ENCODE results near the gene VCL.

The VCL gene

DNA sequence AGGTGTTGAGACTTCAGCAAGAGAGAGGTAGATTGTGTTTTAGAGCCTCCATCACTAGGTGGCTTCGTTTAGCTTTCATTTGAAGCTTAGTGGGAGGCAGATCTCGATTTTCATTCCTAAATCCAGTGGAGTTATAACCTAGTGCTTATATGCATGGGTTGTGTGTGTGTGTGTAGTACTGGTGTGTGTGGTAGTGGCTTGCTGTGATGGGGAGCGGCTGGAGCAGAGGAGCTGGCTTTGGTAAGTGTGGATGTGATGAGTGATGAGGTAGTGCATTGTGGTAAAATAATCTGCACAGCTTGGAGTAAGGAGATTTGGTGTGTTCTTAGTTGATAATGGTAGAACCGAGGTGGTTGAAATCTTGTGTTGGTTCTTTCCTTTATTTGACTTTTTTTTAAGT, 109.5 kb downstream of the VCL start:
- POLR2A ChIA-PET: no interaction called here
- no peak for DNase-seq
- Histone ChIP-seq H3K27ac (ENCODE audit: insufficient read depth in 1 of 2, low read depth in 1 of 2, low read length in 2 of 2, poor library complexity in 1 of 2, severe bottlenecking in 2 of 2) (no peak overlapping the region), H3K27me3 (replicated peaks in 2 of 5; ENCODE audit: control insufficient read depth in 4 of 5, insufficient read depth in 5 of 5, low read length in 4 of 5) (no peaks in the 10 kb centered on the region), H3K36me3 (ENCODE audit: control insufficient read depth in 4 of 4, insufficient read depth in 4 of 4, low read length in 3 of 4) (peaks cover 21 to 83% (median 60%) of the 10 kb centered on the region in 4 experiments), H3K4me3 (ENCODE audit: control insufficient read depth in 1 of 7, extremely low read depth in 1 of 7, insufficient read depth in 4 of 7, low read depth in 2 of 7, low read length in 6 of 7) (no peak overlapping the region), H3K4me1 (ENCODE audit: control extremely low read depth in 1 of 4, control insufficient read depth in 4 of 4, insufficient read depth in 4 of 4, low read length in 3 of 4) (no peaks in the 10 kb centered on the region), H3K9me3 (ENCODE audit: control extremely low read depth in 1 of 5, control insufficient read depth in 4 of 5, insufficient read depth in 2 of 5, low read depth in 1 of 5, low read length in 4 of 5) (no peaks in the 10 kb centered on the region)
- CTCF ChIA-PET: interaction anchor here (0.7 to 3.2 kb wide), 6 partner anchors 9 to 228 kb away, joined by 3 to 10 read pairs (median 3); no protein-coding TSS in a partner anchor
- WGBS (ENCODE audit: insufficient coverage): 100% methylated on average over 1 of the region's 4 CpGs

- Histone ChIP-seq H3K27me3 (replicated peaks in 2 of 5; ENCODE audit: control insufficient read depth in 4 of 5, insufficient read depth in 5 of 5, low read length in 4 of 5) (no peaks in the 10 kb centered on the region), H3K4me3 (ENCODE audit: control insufficient read depth in 1 of 7, extremely low read depth in 1 of 7, insufficient read depth in 4 of 7, low read depth in 2 of 7, low read length in 6 of 7) (no peak overlapping the region), H3K27ac (ENCODE audit: insufficient read depth in 1 of 2, low read depth in 1 of 2, low read length in 2 of 2, poor library complexity in 1 of 2, severe bottlenecking in 2 of 2) (no peak overlapping the region), H3K9me3 (ENCODE audit: control extremely low read depth in 1 of 5, control insufficient read depth in 4 of 5, insufficient read depth in 2 of 5, low read depth in 1 of 5, low read length in 4 of 5) (no peaks in the 10 kb centered on the region), H3K36me3 (ENCODE audit: control insufficient read depth in 4 of 4, insufficient read depth in 4 of 4, low read length in 3 of 4) (peaks cover 30 to 92% (median 69%) of the 10 kb centered on the region in 4 experiments), H3K4me1 (ENCODE audit: control extremely low read depth in 1 of 4, control insufficient read depth in 4 of 4, insufficient read depth in 4 of 4, low read length in 3 of 4) (no peaks in the 10 kb centered on the region)
- no peak for DNase-seq
- ChIA-PET POLR2A (no interaction called here), CTCF (interaction anchor here (0.6 to 3.2 kb wide), 8 partner anchors 11 to 815 kb away, joined by 3 to 10 read pairs (median 3); no protein-coding TSS in a partner anchor)
Measured at GRCh38 chr10:74109452-74109851, 111.5 kb downstream of the VCL start.

- Histone ChIP-seq H3K36me3 (ENCODE audit: control insufficient read depth in 4 of 4, insufficient read depth in 4 of 4, low read length in 3 of 4) (peaks cover 30 to 93% (median 68%) of the 10 kb centered on the region in 4 experiments), H3K27me3 (replicated peaks in 2 of 5; ENCODE audit: control insufficient read depth in 4 of 5, insufficient read depth in 5 of 5, low read length in 4 of 5) (no peaks in the 10 kb centered on the region), H3K9me3 (ENCODE audit: control extremely low read depth in 1 of 5, control insufficient read depth in 4 of 5, insufficient read depth in 2 of 5, low read depth in 1 of 5, low read length in 4 of 5) (no peaks in the 10 kb centered on the region), H3K27ac (ENCODE audit: insufficient read depth in 1 of 2, low read depth in 1 of 2, low read length in 2 of 2, poor library complexity in 1 of 2, severe bottlenecking in 2 of 2) (no peak overlapping the region), H3K4me1 (ENCODE audit: control extremely low read depth in 1 of 4, control insufficient read depth in 4 of 4, insufficient read depth in 4 of 4, low read length in 3 of 4) (no peaks in the 10 kb centered on the region), H3K4me3 (ENCODE audit: control insufficient read depth in 1 of 7, extremely low read depth in 1 of 7, insufficient read depth in 4 of 7, low read depth in 2 of 7, low read length in 6 of 7) (no peak overlapping the region)
- ChIA-PET CTCF (interaction anchor here (0.6 to 1.8 kb wide), 7 partner anchors 11 to 814 kb away, joined by 3 to 5 read pairs (median 4); no protein-coding TSS in a partner anchor), POLR2A (no interaction called here)
- no peak for DNase-seq
- WGBS (ENCODE audit: insufficient coverage): 100% methylated on average over 1 of the region's 1 CpG
Measured at GRCh38 chr10:74110120-74110519, 112.2 kb downstream of the VCL start.

GRCh38 chr10:74111799-74112198, 113.9 kb downstream of the VCL start:
- Histone ChIP-seq H3K36me3 (ENCODE audit: control insufficient read depth in 4 of 4, insufficient read depth in 4 of 4, low read length in 3 of 4) (peaks cover 31 to 91% (median 67%) of the 10 kb centered on the region in 4 experiments), H3K4me3 (ENCODE audit: control insufficient read depth in 1 of 7, extremely low read depth in 1 of 7, insufficient read depth in 4 of 7, low read depth in 2 of 7, low read length in 6 of 7) (no peak overlapping the region), H3K27ac (ENCODE audit: insufficient read depth in 1 of 2, low read depth in 1 of 2, low read length in 2 of 2, poor library complexity in 1 of 2, severe bottlenecking in 2 of 2) (no peak overlapping the region), H3K27me3 (replicated peaks in 2 of 5; ENCODE audit: control insufficient read depth in 4 of 5, insufficient read depth in 5 of 5, low read length in 4 of 5) (no peaks in the 10 kb centered on the region), H3K9me3 (ENCODE audit: control extremely low read depth in 1 of 5, control insufficient read depth in 4 of 5, insufficient read depth in 2 of 5, low read depth in 1 of 5, low read length in 4 of 5) (no peaks in the 10 kb centered on the region), H3K4me1 (ENCODE audit: control extremely low read depth in 1 of 4, control insufficient read depth in 4 of 4, insufficient read depth in 4 of 4, low read length in 3 of 4) (peaks cover 0 to 6% (median 0%) of the 10 kb centered on the region in 4 experiments)
- DNase-seq: no peak
- 96% methylated on average over 11 of the region's 14 CpGs for WGBS (ENCODE audit: insufficient coverage)
- CTCF ChIA-PET: interaction anchor here (1.0 to 1.8 kb wide), 4 partner anchors 9 to 225 kb away, joined by 3 to 5 read pairs (median 4); no protein-coding TSS in a partner anchor
- POLR2A ChIA-PET: no interaction called here

DNA sequence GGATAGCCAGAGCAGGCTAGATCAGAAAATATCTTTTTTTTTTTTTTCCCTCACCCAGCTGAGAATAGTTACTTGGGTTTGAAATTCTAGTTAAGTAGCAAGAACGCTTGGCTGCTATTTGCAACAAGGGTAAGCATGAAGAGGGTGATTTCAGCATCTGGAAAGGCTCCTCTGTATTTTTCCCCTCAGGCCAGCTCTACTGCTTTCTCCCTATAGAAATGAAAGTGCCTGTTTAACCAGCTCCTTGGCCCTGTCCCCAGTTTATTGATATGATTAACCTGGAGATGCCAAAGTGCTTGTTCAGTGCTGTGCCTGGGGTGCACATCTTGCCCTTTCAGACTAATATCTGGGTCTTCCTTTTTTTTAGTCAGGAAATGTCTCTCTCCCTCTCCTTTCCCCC, 115.6 kb downstream of the VCL start:
- ChIA-PET CTCF (interaction anchor here (0.7 to 1.9 kb wide), 5 partner anchors 13 to 131 kb away, joined by 3 to 5 read pairs (median 4); no protein-coding TSS in a partner anchor), POLR2A (interaction anchor here (0.7 kb wide), 1 partner anchor 38 kb away, joined by 3 read pairs; no protein-coding TSS in a partner anchor)
- Histone ChIP-seq H3K4me1 (ENCODE audit: control extremely low read depth in 1 of 4, control insufficient read depth in 4 of 4, insufficient read depth in 4 of 4, low read length in 3 of 4) (peaks cover 0 to 6% (median 0%) of the 10 kb centered on the region in 4 experiments), H3K27ac (ENCODE audit: insufficient read depth in 1 of 2, low read depth in 1 of 2, low read length in 2 of 2, poor library complexity in 1 of 2, severe bottlenecking in 2 of 2) (no peak overlapping the region), H3K4me3 (ENCODE audit: control insufficient read depth in 1 of 7, extremely low read depth in 1 of 7, insufficient read depth in 4 of 7, low read depth in 2 of 7, low read length in 6 of 7) (no peak overlapping the region), H3K27me3 (replicated peaks in 2 of 5; ENCODE audit: control insufficient read depth in 4 of 5, insufficient read depth in 5 of 5, low read length in 4 of 5) (no peaks in the 10 kb centered on the region), H3K36me3 (ENCODE audit: control insufficient read depth in 4 of 4, insufficient read depth in 4 of 4, low read length in 3 of 4) (peaks cover 30 to 95% (median 71%) of the 10 kb centered on the region in 4 experiments), H3K9me3 (ENCODE audit: control extremely low read depth in 1 of 5, control insufficient read depth in 4 of 5, insufficient read depth in 2 of 5, low read depth in 1 of 5, low read length in 4 of 5) (no peaks in the 10 kb centered on the region)
- no CpG with 5 or more reads among the region's 1 CpG for WGBS (ENCODE audit: insufficient coverage)
- no peak for DNase-seq

GRCh38 chr10:74114041-74114448, 116.1 kb downstream of the VCL start:
- ChIA-PET CTCF (interaction anchor here (1.2 to 1.9 kb wide), 4 partner anchors 13 to 33 kb away, joined by 3 to 5 read pairs (median 4); no protein-coding TSS in a partner anchor), POLR2A (interaction anchor here (0.7 kb wide), 1 partner anchor 37 kb away, joined by 3 read pairs; no protein-coding TSS in a partner anchor)
- no peaks in the 10 kb centered on the region for H3K9me3 ChIP-seq (ENCODE audit: control extremely low read depth in 1 of 5, control insufficient read depth in 4 of 5, insufficient read depth in 2 of 5, low read depth in 1 of 5, low read length in 4 of 5)
- H3K4me1 ChIP-seq (ENCODE audit: control extremely low read depth in 1 of 4, control insufficient read depth in 4 of 4, insufficient read depth in 4 of 4, low read length in 3 of 4): peaks cover 0 to 6% (median 0%) of the 10 kb centered on the region in 4 experiments
- no peak for DNase-seq
- WGBS (ENCODE audit: insufficient coverage): 98% methylated on average over 9 of the region's 12 CpGs
- no peak overlapping the region for H3K4me3 ChIP-seq (ENCODE audit: control insufficient read depth in 1 of 7, extremely low read depth in 1 of 7, insufficient read depth in 4 of 7, low read depth in 2 of 7, low read length in 6 of 7)
- H3K27me3 ChIP-seq (replicated peaks in 2 of 5; ENCODE audit: control insufficient read depth in 4 of 5, insufficient read depth in 5 of 5, low read length in 4 of 5): no peaks in the 10 kb centered on the region
- H3K27ac ChIP-seq (ENCODE audit: insufficient read depth in 1 of 2, low read depth in 1 of 2, low read length in 2 of 2, poor library complexity in 1 of 2, severe bottlenecking in 2 of 2): no peak overlapping the region
- H3K36me3 ChIP-seq (ENCODE audit: control insufficient read depth in 4 of 4, insufficient read depth in 4 of 4, low read length in 3 of 4): peaks cover 32 to 95% (median 71%) of the 10 kb centered on the region in 4 experiments

DNA sequence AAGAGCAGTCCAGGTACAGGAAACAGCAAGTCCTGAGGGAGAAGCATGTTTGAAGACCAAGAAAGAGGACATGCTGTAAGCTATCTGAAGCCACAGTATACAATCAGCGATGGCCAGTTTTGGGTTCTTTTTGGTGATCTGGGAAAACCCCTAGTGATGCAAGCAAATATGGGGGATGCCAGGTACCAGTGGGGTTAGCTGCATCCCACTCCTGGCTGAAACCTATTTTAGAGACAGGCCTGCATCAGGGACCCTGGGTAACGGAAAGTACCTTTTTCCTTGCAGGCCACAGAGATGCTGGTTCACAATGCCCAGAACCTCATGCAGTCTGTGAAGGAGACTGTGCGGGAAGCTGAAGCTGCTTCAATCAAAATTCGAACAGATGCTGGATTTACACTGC, 119.8 kb downstream of the VCL start:
- Histone ChIP-seq H3K36me3 (ENCODE audit: control insufficient read depth in 4 of 4, insufficient read depth in 4 of 4, low read length in 3 of 4) (peaks cover 24 to 93% (median 69%) of the 10 kb centered on the region in 4 experiments), H3K27ac (ENCODE audit: insufficient read depth in 1 of 2, low read depth in 1 of 2, low read length in 2 of 2, poor library complexity in 1 of 2, severe bottlenecking in 2 of 2) (no peak overlapping the region), H3K4me1 (ENCODE audit: control extremely low read depth in 1 of 4, control insufficient read depth in 4 of 4, insufficient read depth in 4 of 4, low read length in 3 of 4) (peaks cover 0 to 6% (median 0%) of the 10 kb centered on the region in 4 experiments), H3K9me3 (ENCODE audit: control extremely low read depth in 1 of 5, control insufficient read depth in 4 of 5, insufficient read depth in 2 of 5, low read depth in 1 of 5, low read length in 4 of 5) (no peaks in the 10 kb centered on the region), H3K4me3 (ENCODE audit: control insufficient read depth in 1 of 7, extremely low read depth in 1 of 7, insufficient read depth in 4 of 7, low read depth in 2 of 7, low read length in 6 of 7) (no peak overlapping the region), H3K27me3 (replicated peaks in 2 of 5; ENCODE audit: control insufficient read depth in 4 of 5, insufficient read depth in 5 of 5, low read length in 4 of 5) (no peaks in the 10 kb centered on the region)
- ChIA-PET POLR2A (no interaction called here), CTCF (interaction anchor here (1.8 kb wide), 1 partner anchor 9 kb away, joined by 6 read pairs; no protein-coding TSS in a partner anchor)
- WGBS (ENCODE audit: insufficient coverage): 100% methylated on average over 4 of the region's 4 CpGs
- DNase-seq: no peak
